ENCODE measurements around the gene POLR3H. TPM values are rescaled to one million over a fixed set of nuclear protein-coding genes. Genes with fewer than 3 reads are reported as not detected.
A peak's percentile ranks its signal among the peaks of the same experiment; 100 is the strongest.
"Not testable (repeated sequence)": the region's sequence is repeated elsewhere in the genome, so short reads cannot be mapped to it uniquely, and the experiment has no call there.

The POLR3H gene
- total RNA-seq, 1 donor from 2014 or later: 43.7 TPM

DNA sequence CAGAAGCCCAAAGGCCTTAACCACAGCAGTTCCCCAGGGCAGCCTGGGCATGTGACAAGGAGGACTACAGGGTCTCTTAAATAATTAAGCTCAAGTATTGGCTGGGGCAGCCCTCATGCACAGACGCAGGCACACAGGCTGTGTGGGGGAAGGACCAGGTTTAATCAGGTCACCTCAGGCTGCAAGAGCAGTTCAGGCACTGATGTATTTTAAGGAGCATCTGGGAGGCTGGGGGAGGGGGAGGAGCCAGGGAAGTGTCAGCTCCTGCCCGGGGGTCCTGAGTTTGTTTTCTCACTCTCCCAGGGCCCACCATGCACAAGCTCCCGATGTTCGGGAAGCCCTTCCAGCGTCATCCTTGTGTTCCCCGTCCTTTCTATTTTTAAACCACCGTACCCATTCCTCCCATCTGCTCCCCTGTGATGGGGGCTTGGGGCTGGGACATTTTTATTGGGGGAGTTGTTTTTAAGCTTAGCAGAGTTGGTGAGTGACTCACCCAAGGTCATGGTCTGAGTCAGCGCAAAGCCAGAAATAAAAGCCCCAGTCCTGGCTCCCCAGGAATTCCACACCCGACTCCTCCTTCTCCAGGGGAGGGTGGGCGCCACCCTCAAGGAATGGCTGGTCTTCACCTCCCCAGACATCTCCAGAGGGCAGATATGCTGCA lies 18.9 kb upstream of the POLR3H start:
- Histone ChIP-seq H3K27ac (peak overlapping the region; percentile 11), H3K27me3 (no peaks in the 10 kb centered on the region), H3K4me3 (no peak overlapping the region), H3K36me3 (no peaks in the 10 kb centered on the region), H3K4me1 (peaks cover 5% of the 10 kb centered on the region), H3K9me3 (no peaks in the 10 kb centered on the region)
- DNase-seq: no peak
- ATAC-seq: no peak
- TF ChIP-seq, protein P1, sequence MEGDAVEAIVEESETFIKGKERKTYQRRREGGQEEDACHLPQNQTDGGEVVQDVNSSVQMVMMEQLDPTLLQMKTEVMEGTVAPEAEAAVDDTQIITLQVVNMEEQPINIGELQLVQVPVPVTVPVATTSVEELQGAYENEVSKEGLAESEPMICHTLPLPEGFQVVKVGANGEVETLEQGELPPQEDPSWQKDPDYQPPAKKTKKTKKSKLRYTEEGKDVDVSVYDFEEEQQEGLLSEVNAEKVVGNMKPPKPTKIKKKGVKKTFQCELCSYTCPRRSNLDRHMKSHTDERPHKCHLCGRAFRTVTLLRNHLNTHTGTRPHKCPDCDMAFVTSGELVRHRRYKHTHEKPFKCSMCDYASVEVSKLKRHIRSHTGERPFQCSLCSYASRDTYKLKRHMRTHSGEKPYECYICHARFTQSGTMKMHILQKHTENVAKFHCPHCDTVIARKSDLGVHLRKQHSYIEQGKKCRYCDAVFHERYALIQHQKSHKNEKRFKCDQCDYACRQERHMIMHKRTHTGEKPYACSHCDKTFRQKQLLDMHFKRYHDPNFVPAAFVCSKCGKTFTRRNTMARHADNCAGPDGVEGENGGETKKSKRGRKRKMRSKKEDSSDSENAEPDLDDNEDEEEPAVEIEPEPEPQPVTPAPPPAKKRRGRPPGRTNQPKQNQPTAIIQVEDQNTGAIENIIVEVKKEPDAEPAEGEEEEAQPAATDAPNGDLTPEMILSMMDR (IDR thresholded peaks at IDR 0.05): no peak
- intact Hi-C loops (cut with DNase I): no loop called here

DNA sequence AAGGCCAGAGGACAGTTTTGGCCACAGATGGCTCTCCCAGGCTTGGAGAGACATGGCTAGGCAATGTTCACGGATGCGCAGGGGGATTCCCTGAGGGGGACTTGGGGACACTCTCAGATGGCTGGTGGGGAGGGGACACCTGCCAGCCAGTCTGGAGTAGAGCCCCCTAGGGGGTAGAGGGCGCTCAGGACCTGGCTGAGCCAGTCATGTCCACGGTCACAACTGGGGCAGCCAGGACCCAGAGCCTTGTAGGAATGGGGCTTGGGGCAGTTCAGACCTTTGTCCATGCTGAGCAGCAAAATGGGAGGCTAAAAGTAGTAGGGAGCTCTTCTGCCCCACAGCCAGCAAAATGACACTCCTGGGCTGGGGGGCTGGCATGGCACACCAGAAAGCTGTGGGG lies 18.2 kb upstream of the POLR3H start:
- TF ChIP-seq, protein P1 (IDR thresholded peaks at IDR 0.05): no peak
- Histone ChIP-seq H3K9me3 (no peaks in the 10 kb centered on the region), H3K27me3 (no peaks in the 10 kb centered on the region), H3K4me1 (peaks cover 12% of the 10 kb centered on the region), H3K36me3 (no peaks in the 10 kb centered on the region), H3K27ac (no peak overlapping the region), H3K4me3 (no peak overlapping the region)
- intact Hi-C loops (cut with DNase I): no loop called here
- no peak for DNase-seq
- no peak for ATAC-seq

DNA sequence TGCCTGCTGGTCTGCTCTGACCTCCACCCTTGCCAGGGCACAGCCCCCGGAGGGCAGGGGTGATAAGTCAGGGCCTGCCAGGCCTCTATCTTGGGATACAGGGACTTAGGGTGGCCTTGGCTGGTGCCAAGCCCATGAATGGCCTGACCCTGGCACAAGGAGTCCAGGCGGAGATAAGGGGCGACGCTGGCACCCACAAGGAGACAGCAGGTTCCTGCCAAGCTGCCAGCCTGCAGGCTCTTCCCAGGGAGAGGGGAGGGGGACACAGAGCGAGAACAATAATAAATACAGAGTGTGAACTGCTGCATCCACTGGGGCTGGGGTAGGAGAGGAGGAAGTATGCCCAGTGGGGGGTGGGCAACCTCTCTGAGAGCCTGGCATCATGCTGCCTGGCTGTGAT lies 17.5 kb upstream of the POLR3H start:
- Histone ChIP-seq H3K36me3 (no peaks in the 10 kb centered on the region), H3K27me3 (no peaks in the 10 kb centered on the region), H3K4me1 (peaks cover 19% of the 10 kb centered on the region), H3K27ac (peak overlapping the region; percentile 58), H3K4me3 (peak overlapping the region; percentile 39), H3K9me3 (no peaks in the 10 kb centered on the region)
- DNase-seq (no peak), ATAC-seq (no peak)
- TF ChIP-seq, protein P1 (IDR thresholded peaks at IDR 0.05): no peak
- intact Hi-C loops (cut with DNase I): no loop called here

DNA sequence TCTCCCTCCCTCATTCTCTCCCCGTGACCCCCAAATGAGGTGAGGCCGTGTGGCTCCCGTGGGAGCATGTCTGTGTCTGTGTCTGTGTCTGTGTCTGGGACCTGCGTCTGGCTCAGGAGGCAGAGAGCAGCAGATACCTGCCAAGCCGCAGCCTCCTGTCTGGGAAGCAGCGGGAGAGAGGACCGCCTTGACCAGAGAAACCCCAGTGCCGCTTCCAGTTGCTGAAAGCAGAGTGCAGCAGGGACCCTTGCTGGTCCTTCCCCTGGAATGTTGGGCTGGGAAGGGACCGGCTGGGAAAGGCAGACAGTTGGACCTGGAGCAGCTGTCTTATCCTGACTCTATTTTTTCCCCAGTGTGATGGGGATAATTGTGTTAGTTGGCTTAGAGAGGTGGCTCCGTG lies 17.1 kb upstream of the POLR3H start:
- TF ChIP-seq, protein P1 (IDR thresholded peaks at IDR 0.05): no peak
- H3K36me3 ChIP-seq: no peaks in the 10 kb centered on the region
- no peaks in the 10 kb centered on the region for H3K27me3 ChIP-seq
- H3K27ac ChIP-seq: peak overlapping the region; percentile 58
- peaks cover 23% of the 10 kb centered on the region for H3K4me1 ChIP-seq
- peak overlapping the region; percentile 39 for H3K4me3 ChIP-seq
- no peaks in the 10 kb centered on the region for H3K9me3 ChIP-seq
- no peak for ATAC-seq
- intact Hi-C loops (cut with DNase I): no loop called here
- DNase-seq: no peak

DNA sequence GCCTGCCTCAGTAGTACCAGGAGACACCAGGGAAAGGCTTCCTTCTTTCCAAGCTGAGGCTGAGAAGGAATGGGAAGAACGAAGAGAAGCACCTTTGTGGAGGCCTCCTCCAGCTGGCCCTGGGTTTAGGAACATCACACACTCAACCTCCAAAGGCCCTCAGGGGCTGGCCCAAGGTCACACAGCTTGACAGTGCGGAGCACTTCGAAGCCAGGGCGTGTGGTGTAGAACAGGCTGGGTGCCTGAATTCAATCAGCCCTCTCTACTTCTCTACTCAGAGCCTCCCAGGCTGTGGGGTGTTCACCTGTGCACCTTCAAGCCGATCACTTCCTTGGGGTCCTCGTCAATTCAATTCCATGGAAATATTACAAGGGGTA lies 15.8 kb upstream of the POLR3H start:
- Histone ChIP-seq H3K27me3 (no peaks in the 10 kb centered on the region), H3K9me3 (no peaks in the 10 kb centered on the region), H3K4me1 (peaks cover 26% of the 10 kb centered on the region), H3K36me3 (no peaks in the 10 kb centered on the region), H3K27ac (peak overlapping the region; percentile 58), H3K4me3 (peak overlapping the region; percentile 39)
- ATAC-seq (no peak), DNase-seq (no peak)
- TF ChIP-seq, protein P1 (IDR thresholded peaks at IDR 0.05): no peak
- intact Hi-C loops (cut with DNase I): no loop called here

DNA sequence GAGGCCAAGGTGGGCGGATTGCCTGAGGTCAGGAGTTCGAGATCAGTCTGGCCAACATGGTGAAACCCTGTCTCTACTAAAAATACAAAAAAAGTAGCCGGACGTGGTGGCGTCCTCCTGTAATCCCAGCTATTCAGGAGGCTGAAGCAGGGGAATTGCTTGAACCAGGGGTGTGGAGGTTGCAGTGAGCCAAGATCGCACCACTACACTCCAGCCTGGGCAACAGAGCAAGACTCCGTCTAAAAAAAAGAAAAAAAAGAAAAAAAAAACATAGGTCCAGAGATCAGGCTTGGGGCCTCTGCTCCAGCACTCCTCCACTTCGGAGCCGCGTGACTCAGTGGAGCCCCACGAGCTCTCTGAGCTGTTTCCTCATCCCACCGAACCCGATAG lies 14.0 kb upstream of the POLR3H start:
- H3K9me3 ChIP-seq; H3K36me3 ChIP-seq; intact Hi-C loops (cut with DNase I); DNase-seq; H3K27me3 ChIP-seq; ATAC-seq; H3K4me3 ChIP-seq: not testable (repeated sequence)
- Histone ChIP-seq H3K27ac (peak overlapping the region; percentile 67), H3K4me1 (peaks cover 26% of the 10 kb centered on the region)
